IPS-15b (cell line): Measurements from ENCODE around the gene ENOPH1.
"Not testable (repeated sequence)": the region's sequence is repeated elsewhere in the genome, so short reads cannot be mapped to it uniquely, and the experiment has no call there.

ENCODE experiments used
- H3K27me3 ChIP-seq: one replicate; pipeline ENCODE4 v1.6.1; 2013; ENCODE audit warnings: low read length; ENCODE audit not compliant: control insufficient read depth, insufficient read depth
- H3K36me3 ChIP-seq: one replicate; pipeline ENCODE4 v1.6.1; 2013; ENCODE audit warnings: low read length; ENCODE audit not compliant: control insufficient read depth, insufficient read depth
- H3K4me1 ChIP-seq: one replicate; pipeline ENCODE4 v1.6.1; 2013; ENCODE audit warnings: mild to moderate bottlenecking, low read length; ENCODE audit not compliant: control insufficient read depth, insufficient read depth
- H3K4me3 ChIP-seq: one replicate; pipeline ENCODE4 v1.5.1; 2013; ENCODE audit warnings: low read depth, low read length
- H3K9ac ChIP-seq: one replicate; pipeline ENCODE4 v1.6.1; 2013; ENCODE audit warnings: low read depth, mild to moderate bottlenecking, low read length
- H3K9me3 ChIP-seq: one replicate; pipeline ENCODE4 v1.6.1; 2013; ENCODE audit warnings: mild to moderate bottlenecking, low read length; ENCODE audit not compliant: control insufficient read depth, insufficient read depth

ENOPH1 gene

DNA sequence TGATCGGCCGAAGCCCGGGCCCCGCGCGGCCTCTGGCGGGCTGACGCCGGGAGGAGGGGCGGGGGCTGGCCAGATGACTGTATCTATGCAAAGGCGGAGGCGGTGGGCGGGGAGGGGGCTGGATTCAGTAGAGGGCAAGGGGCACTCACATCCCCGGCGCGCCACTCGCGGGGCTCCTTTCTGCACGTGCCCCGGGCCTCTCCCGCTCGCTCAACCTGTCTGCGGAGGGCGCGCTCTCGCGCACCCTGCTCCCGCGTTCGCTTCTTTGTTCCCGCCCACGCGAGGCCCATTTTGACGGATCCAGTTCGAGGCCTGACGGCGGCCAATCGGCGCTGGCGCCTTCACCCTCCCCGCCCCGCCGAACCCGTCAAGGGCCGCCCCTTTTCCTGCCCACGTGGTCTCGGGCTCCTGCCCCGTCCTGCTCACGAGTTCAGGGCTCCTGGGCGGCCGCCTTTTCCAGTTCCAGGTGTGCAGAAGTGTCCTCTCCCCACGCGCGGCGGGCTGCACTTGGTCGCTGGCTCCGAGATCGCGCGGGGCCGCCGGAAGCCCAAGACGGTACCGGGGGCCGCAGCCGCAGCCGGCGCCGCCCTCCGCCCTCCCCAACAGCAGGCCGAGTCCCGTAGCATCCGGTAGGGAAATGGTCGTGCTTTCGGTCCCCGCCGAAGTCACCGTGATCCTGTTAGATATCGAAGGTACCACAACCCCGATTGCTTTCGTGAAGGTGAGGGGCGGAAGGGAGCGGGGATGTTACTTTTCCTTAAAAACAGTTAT, at the start of gene ENOPH1, which contains the start of gene HNRNPDL:
ENOPH1 (plus strand) TSS at position 398 of the 771 bp plus-strand sequence; CDS start at position 638, 240 bp downstream.
HNRNPDL (minus strand) TSS at position 270 of the 771 bp plus-strand sequence. CDS start 772 bp downstream, outside the sequence.
- no peaks in the 10 kb centered on the region for H3K27me3 ChIP-seq
- H3K9me3 ChIP-seq = no peaks in the 10 kb centered on the region
- peaks cover 3% of the 10 kb centered on the region for H3K4me1 ChIP-seq
- H3K4me3 ChIP-seq = peak within 1 kb of the TSS; percentile 84
- peak within 1 kb of the TSS; percentile 97 for H3K9ac ChIP-seq
- H3K36me3 ChIP-seq = peaks cover 28% of the 10 kb centered on the region

DNA sequence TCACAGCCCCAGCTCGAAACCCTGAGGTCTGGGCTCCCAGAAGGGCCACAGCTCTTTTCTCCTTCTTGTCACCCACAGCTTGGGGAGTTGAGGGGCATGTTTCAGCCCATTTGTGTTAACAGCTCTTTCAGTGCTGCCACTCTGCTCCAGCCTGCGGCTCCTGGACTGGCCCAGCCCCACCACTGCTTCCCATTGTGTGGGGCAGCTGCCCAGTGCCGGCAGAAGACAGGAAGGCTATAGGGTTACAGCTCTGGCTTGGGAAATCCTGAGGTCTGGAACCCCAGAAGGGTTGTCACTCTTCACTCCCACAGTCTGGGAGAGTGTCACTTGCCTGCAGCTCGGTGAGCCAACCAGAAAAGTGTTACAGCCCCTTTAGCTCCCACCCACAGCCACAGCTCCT, 49.6 kb upstream of the ENOPH1 start:
- H3K4me1 ChIP-seq = peaks cover 2% of the 10 kb centered on the region
- no peaks in the 10 kb centered on the region for H3K9me3 ChIP-seq
- H3K9ac ChIP-seq = no peak overlapping the region
- no peaks in the 10 kb centered on the region for H3K36me3 ChIP-seq
- no peaks in the 10 kb centered on the region for H3K27me3 ChIP-seq
- no peak overlapping the region for H3K4me3 ChIP-seq

DNA sequence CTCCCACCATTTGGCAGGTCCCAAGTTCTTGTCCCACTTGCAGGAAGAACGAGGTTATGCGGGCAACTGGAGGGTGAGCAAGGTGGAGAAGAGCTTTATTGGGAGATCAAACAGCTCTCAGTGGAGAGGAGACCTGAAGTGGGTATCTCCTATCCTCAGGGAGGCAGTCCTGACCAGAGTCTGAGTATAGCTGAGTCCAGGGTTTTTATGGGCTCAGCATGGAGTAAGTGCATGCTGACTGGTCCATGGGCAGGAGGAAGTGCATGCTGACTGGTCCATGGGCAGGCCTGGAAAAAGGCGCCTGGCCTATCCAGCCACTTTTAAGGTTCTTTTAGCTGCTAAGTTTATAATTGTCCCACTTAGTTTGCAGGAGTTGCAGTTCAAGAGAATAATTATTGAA, 49.2 kb upstream of the ENOPH1 start:
- H3K9me3 ChIP-seq = no peaks in the 10 kb centered on the region
- no peak overlapping the region for H3K9ac ChIP-seq
- H3K4me3 ChIP-seq = no peak overlapping the region
- no peaks in the 10 kb centered on the region for H3K27me3 ChIP-seq
- H3K4me1 ChIP-seq = no peaks in the 10 kb centered on the region
- no peaks in the 10 kb centered on the region for H3K36me3 ChIP-seq

DNA sequence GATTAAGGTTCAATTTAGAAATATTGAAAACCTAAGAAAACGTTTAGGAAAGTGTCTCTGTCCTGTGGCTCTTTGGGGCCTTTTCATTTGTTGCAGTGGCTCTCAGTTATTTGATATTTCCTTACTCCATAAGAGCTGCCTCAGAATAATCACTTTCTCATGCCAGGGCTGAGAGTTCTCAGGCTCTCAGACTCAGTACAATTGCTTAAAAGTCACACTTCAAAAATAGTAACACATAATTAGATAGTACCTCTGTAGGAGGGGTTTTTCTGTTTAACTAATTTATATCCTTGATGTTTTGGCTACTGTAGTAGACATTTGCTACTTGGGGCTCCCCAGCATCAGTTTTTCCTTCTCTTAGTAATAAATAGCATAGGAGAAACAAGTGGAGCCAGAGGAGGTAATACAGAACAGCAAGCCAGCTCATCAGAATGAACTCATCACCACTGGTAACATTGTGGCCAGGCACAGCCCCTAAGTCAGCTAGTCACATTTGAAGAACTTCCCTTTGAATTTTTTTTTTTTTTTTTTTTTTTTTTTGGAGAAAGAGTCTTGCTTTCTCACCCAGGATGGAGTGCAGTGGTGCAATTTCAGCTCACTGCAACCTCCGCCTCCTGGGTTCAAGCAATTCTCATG, 48.6 kb upstream of the ENOPH1 start:
- Histone ChIP-seq H3K4me1 (no peaks in the 10 kb centered on the region), H3K36me3 (no peaks in the 10 kb centered on the region), H3K4me3 (no peak overlapping the region), H3K9me3 (no peaks in the 10 kb centered on the region), H3K27me3 (no peaks in the 10 kb centered on the region), H3K9ac (no peak overlapping the region)

DNA sequence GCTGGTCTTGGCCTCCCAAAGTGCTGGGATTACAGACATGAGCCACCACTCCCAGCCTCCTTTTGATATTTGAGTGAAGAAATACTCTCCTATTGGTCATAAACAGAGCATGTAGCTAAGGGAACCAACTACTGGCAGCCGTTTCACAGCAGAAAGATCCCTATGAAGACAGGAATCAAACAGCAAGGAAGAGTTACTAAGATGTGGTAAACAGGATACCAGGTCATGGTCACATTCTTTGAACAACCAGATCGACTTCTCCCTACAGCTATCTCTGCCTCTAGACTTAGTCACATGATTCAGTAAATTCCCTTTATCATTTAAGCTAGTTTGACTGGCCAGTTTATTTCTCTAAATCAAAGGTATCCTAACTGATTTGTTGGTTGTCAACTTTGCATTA, 47.6 kb upstream of the ENOPH1 start:
- no peaks in the 10 kb centered on the region for H3K27me3 ChIP-seq
- no peaks in the 10 kb centered on the region for H3K4me1 ChIP-seq
- no peaks in the 10 kb centered on the region for H3K9me3 ChIP-seq
- no peak overlapping the region for H3K4me3 ChIP-seq
- H3K36me3 ChIP-seq = no peaks in the 10 kb centered on the region
- H3K9ac ChIP-seq = no peak overlapping the region

DNA sequence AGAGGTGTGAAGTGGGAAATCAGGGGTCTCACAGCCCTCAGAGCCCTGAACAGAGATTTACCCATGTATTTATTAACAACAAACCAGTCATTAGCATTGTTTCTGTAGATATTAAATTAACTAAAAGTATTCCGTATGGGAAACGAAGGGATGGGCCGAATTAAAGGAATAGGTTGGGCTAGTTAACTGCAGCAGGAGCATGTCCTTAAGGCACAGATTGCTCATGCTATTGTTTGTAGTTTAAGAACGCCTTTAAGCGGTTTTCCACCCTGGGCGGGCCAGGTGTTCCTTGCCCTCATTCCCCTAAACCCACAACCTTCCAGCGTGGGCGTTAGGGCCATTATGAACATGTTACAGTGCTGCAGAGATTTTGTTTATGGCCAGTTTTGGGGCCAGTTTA, 44.1 kb upstream of the ENOPH1 start:
- not testable (repeated sequence) for H3K27me3 ChIP-seq, H3K9me3 ChIP-seq, H3K9ac ChIP-seq

DNA sequence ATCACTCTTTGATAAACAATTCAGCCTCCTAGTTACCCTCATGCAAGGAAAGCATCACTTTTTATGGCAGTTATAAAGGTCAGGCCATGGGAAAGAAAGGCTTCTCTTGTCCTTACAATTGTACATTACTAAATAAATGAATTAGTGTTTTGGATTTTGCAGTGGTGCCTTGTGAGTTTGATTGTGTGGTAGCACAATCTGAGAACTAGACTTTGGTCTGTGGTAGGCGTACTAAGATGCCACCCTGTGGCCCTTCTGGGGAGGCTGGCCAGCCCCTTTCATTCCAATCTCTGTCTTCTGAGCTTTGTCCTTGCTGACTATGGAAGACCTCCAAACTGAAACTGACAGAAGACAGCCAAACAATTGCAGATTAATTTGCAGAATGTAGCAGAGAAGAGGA, 42.0 kb upstream of the ENOPH1 start:
- H3K9me3 ChIP-seq = no peaks in the 10 kb centered on the region

More for the DNA sequence above, 44.1 kb upstream of the ENOPH1 start:
- not testable (repeated sequence) for H3K4me1 ChIP-seq, H3K4me3 ChIP-seq, H3K36me3 ChIP-seq

DNA sequence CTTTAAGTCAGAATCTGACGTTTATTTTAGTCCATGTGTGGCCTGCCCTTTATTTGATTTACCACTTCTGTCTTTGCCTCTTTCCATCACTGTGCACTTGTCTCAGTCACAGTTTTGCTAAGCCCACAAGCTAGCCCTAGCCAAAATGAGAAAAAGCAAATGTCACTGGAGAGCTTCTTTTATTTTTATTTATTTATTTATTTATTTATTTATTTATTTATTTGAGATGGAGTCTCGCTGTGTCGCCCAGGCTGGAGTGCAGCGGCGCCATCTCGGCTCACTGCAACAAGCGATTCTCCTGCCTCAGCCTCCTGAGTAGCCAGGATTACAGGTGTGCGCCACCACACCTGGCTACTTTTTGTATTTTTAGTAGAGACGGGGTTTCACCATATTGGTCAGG, 40.3 kb upstream of the ENOPH1 start:
- H3K4me3 ChIP-seq, H3K27me3 ChIP-seq, H3K9me3 ChIP-seq, H3K4me1 ChIP-seq, H3K36me3 ChIP-seq, H3K9ac ChIP-seq: not testable (repeated sequence)

More for the DNA sequence above, 42.0 kb upstream of the ENOPH1 start:
- H3K36me3 ChIP-seq = no peaks in the 10 kb centered on the region
- H3K4me1 ChIP-seq = no peaks in the 10 kb centered on the region
- H3K27me3 ChIP-seq = no peaks in the 10 kb centered on the region
- no peak overlapping the region for H3K9ac ChIP-seq
- no peak overlapping the region for H3K4me3 ChIP-seq

DNA sequence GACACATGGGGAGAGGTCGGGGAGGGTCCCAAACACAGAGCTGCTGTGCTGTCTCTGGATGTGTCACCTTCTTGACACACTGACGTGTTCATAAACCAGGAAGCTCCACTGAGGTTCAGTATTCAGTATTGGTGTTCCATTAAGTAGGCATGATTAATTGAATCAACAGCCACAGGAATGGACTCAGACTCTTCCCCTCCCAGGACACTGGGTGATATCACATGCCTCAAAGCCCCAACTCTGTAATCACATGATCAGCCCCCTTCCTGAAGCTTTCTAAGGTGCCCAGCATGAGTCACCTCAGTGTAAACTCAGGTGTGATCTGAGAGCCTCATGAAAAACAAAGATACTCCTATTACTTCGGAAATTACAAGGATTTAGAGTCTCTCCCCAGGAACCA, 35.5 kb upstream of the ENOPH1 start:
- H3K27me3 ChIP-seq = no peaks in the 10 kb centered on the region
- H3K9me3 ChIP-seq = no peaks in the 10 kb centered on the region
- H3K36me3 ChIP-seq = no peaks in the 10 kb centered on the region
- no peaks in the 10 kb centered on the region for H3K4me1 ChIP-seq
- H3K9ac ChIP-seq = no peak overlapping the region
- H3K4me3 ChIP-seq = no peak overlapping the region

DNA sequence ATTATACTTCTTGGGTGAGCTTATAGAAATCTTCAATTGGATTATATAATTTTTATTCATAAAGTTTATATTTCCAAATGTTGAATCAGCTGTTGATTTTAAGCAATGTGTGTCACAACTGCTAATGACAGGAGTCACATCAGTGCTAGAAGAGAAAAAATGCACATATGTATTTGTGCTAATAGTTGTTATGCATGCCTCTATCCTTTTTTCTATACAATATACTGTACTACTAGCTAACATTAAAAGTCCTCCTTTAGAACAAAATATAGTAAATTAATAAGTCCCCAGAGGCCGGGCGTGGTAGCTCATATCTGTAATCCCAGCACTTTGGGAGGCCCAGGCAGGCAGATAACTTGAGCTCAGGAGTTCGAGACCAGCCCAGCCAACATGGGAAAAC, 32.9 kb upstream of the ENOPH1 start:
- H3K9me3 ChIP-seq = no peaks in the 10 kb centered on the region
- no peaks in the 10 kb centered on the region for H3K27me3 ChIP-seq
- H3K4me3 ChIP-seq = no peak overlapping the region
- no peaks in the 10 kb centered on the region for H3K36me3 ChIP-seq
- H3K9ac ChIP-seq = no peak overlapping the region
- H3K4me1 ChIP-seq = no peaks in the 10 kb centered on the region

DNA sequence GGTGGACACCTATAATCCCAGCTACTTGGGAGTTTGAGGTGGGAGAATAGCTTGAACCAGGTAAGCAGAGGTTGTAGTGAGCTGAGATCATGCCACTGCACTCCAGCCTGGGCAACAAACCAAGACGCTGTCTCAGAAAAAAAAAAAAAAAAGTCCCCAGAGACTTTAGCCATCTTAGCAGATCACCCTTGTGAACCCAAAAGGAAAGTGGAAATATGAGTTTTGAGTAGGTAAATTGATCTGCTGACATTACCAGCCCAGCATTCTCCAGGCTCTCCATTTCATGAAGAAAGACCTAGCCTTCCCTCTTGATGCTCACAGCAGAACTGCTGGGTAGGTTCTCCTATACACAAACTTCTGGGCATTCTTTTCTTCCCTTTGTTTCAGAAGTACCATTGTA, 32.1 kb upstream of the ENOPH1 start:
- Histone ChIP-seq H3K27me3 (no peaks in the 10 kb centered on the region), H3K9me3 (no peaks in the 10 kb centered on the region), H3K4me1 (no peaks in the 10 kb centered on the region), H3K4me3 (no peak overlapping the region), H3K9ac (no peak overlapping the region), H3K36me3 (no peaks in the 10 kb centered on the region)

DNA sequence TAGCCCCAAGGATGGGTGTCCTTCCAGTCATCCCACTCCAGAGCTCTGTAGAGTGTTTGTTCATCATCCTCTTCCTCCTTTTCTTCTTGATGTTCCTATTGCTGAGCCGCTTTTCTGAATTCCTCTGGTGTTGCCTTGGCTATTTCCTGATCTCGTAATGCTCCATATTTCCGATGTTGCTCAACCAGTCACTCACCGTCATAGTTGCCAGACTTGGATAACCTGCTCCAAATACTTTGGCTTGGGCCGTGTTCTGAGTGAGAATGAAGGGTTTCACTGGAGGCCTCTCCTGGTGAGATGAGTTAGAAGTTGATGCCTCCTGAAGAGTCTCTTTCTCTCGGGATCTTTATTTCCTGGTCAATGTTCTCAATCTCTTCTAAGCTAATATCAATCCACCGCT, 28.8 kb upstream of the ENOPH1 start:
- no peaks in the 10 kb centered on the region for H3K36me3 ChIP-seq
- H3K4me3 ChIP-seq = no peak overlapping the region
- H3K27me3 ChIP-seq = no peaks in the 10 kb centered on the region
- no peaks in the 10 kb centered on the region for H3K9me3 ChIP-seq
- H3K4me1 ChIP-seq = no peaks in the 10 kb centered on the region
- no peak overlapping the region for H3K9ac ChIP-seq
